Neural progenitor cell (in vitro differentiated cells): ENCODE data around the gene POP7. TPM values are rescaled to one million over a fixed set of nuclear protein-coding genes. Genes with fewer than 3 reads are reported as not detected.

ENCODE experiments used
- DNase-seq: peaks from one replicate; pipeline ENCODE4 v3.0.0-alpha.2; 2016; ENCODE audit warnings: low spot score
- H2AFZ ChIP-seq: fragments of 200-600 bp; sonication (generic); replicated peaks from 2 replicates; pipeline ENCODE4 v1.6.1; 2016; ENCODE audit warnings: antibody characterized with exemption
- H3F3A ChIP-seq: fragments of 200-600 bp; sonication (generic); 2 replicates; pipeline ENCODE4 v1.6.1; 2016; ENCODE audit warnings: antibody characterized with exemption, low read depth
- H3K27ac ChIP-seq: fragments of 200-600 bp; sonication (generic); 2 replicates; pipeline ENCODE4 v1.5.1; 2016; ENCODE audit warnings: mild to moderate bottlenecking
- H3K27me3 ChIP-seq: fragments of 200-600 bp; sonication (generic); 2 replicates; pipeline ENCODE4 v1.6.1; 2016; ENCODE audit warnings: mild to moderate bottlenecking, moderate library complexity
- H3K36me3 ChIP-seq: fragments of 200-600 bp; sonication (generic); 2 replicates; pipeline ENCODE4 v1.5.1; 2016
- H3K4me1 ChIP-seq: fragments of 200-600 bp; sonication (generic); 2 replicates; pipeline ENCODE4 v1.6.1; 2016; ENCODE audit warnings: mixed run types
- H3K4me2 ChIP-seq: fragments of 200-600 bp; sonication (generic); 2 replicates; pipeline ENCODE4 v1.6.1; 2016
- H3K4me3 ChIP-seq: fragments of 200-600 bp; sonication (generic); 2 replicates; pipeline ENCODE4 v1.5.1; 2016
- H3K79me2 ChIP-seq: fragments of 200-600 bp; sonication (generic); 2 replicates; pipeline ENCODE4 v1.6.1; 2016; ENCODE audit warnings: low read depth
- H3K9ac ChIP-seq: fragments of 200-600 bp; sonication (generic); 2 replicates; pipeline ENCODE4 v1.6.1; 2016
- H3K9me3 ChIP-seq: fragments of 200-600 bp; sonication (generic); 2 replicates; pipeline ENCODE4 v1.5.1; 2016; ENCODE audit warnings: low read depth
- H4K20me1 ChIP-seq: fragments of 200-600 bp; sonication (generic); 2 replicates; pipeline ENCODE4 v1.6.1; 2016; ENCODE audit warnings: low read depth
- H3K27ac Mint-ChIP-seq: 3 replicates; pipeline ENCODE4 v1.8.0; 2021; ENCODE audit warnings: mixed read lengths
- H3K27me3 Mint-ChIP-seq: 2 replicates; pipeline ENCODE4 v1.8.0; 2022; ENCODE audit warnings: low read depth, mild to moderate bottlenecking, inconsistent platforms, moderate library complexity, mixed read lengths; ENCODE audit not compliant: insufficient read depth
- H3K36me3 Mint-ChIP-seq: 3 replicates; pipeline ENCODE4 v1.8.0; 2021; ENCODE audit warnings: mixed read lengths
- H3K4me1 Mint-ChIP-seq: 3 replicates; pipeline ENCODE4 v1.8.0; 2021; ENCODE audit warnings: mixed read lengths
- H3K4me3 Mint-ChIP-seq: 3 replicates; pipeline ENCODE4 v1.8.0; 2021; ENCODE audit warnings: mild to moderate bottlenecking, moderate library complexity, mixed read lengths
- H3K9me3 Mint-ChIP-seq: 3 replicates; pipeline ENCODE4 v1.8.0; 2020; ENCODE audit warnings: mixed read lengths
- CTCF ChIP-seq: fragments of 200-600 bp; sonication (generic); IDR thresholded peaks from 2 replicates; pipeline ENCODE4 v1.5.1; 2017; ENCODE audit warnings: antibody characterized with exemption, mild to moderate bottlenecking
- EZH2 ChIP-seq: fragments of 200-600 bp; sonication (generic); IDR thresholded peaks from 2 replicates; pipeline ENCODE4 v1.6.1; 2017; ENCODE audit warnings: antibody characterized with exemption, mild to moderate bottlenecking, moderate library complexity
- EZH2phosphoT487 ChIP-seq: fragments of 200-600 bp; sonication (generic); IDR thresholded peaks from 2 replicates; pipeline ENCODE4 v1.6.1; 2017; ENCODE audit warnings: antibody characterized with exemption
- total RNA-seq: library from RNA; depleted of rRNA; stranded (reverse); fragments of >200 nt; gene quantifications from 2 replicates; pipeline ENCODE4 v1.2.3, GENCODE V29; 2015; ENCODE audit warnings: low replicate concordance

Gene POP7
- total RNA-seq, 1 donor from 2014 or later: 19.4 TPM

- no peak overlapping the region for H2AFZ ChIP-seq
- DNase-seq: no peak
- H3K27ac ChIP-seq: no peak overlapping the region
- H3K79me2 ChIP-seq: no peaks in the 10 kb centered on the region
- H3K36me3 Mint-ChIP-seq: no peaks in the 10 kb centered on the region
- H4K20me1 ChIP-seq: no peaks in the 10 kb centered on the region
- peaks cover 12% of the 10 kb centered on the region for H3K27me3 Mint-ChIP-seq
- H3K9me3 ChIP-seq: no peaks in the 10 kb centered on the region
- H3K4me1 ChIP-seq: no peaks in the 10 kb centered on the region
- H3K9ac ChIP-seq: no peak overlapping the region
- H3K4me3 Mint-ChIP-seq: no peak overlapping the region
- H3K4me1 Mint-ChIP-seq: no peaks in the 10 kb centered on the region
- no peak overlapping the region for H3K27ac Mint-ChIP-seq
- no peak overlapping the region for H3K4me2 ChIP-seq
- no peaks in the 10 kb centered on the region for H3K36me3 ChIP-seq
- no peak overlapping the region for H3K4me3 ChIP-seq
- H3F3A ChIP-seq: no peaks in the 10 kb centered on the region
- no peak for TF ChIP-seq CTCF
- no peak for TF ChIP-seq EZH2
- TF ChIP-seq EZH2phosphoT487: no peak
- H3K9me3 Mint-ChIP-seq: no peaks in the 10 kb centered on the region
- no peaks in the 10 kb centered on the region for H3K27me3 ChIP-seq
Measured at GRCh38 chr7:100731937-100732636, 26.2 kb downstream of the POP7 start.

- Mint-ChIP-seq H3K4me3 (no peak overlapping the region), H3K27me3 (peaks cover 6% of the 10 kb centered on the region), H3K9me3 (peaks cover 7% of the 10 kb centered on the region), H3K27ac (no peak overlapping the region), H3K36me3 (no peaks in the 10 kb centered on the region), H3K4me1 (peaks cover 3% of the 10 kb centered on the region)
- no peak overlapping the region for H2AFZ ChIP-seq
- TF ChIP-seq EZH2 (no peak), CTCF (no peak)
- H4K20me1 ChIP-seq: no peaks in the 10 kb centered on the region
- H3K27me3 ChIP-seq: no peaks in the 10 kb centered on the region
- no peaks in the 10 kb centered on the region for H3K36me3 ChIP-seq
- H3K27ac ChIP-seq: no peak overlapping the region
- H3F3A ChIP-seq: no peaks in the 10 kb centered on the region
- no peaks in the 10 kb centered on the region for H3K79me2 ChIP-seq
- H3K4me1 ChIP-seq: no peaks in the 10 kb centered on the region
- no peak overlapping the region for H3K9ac ChIP-seq
- no peak for DNase-seq
- H3K4me2 ChIP-seq: no peak overlapping the region
- H3K9me3 ChIP-seq: no peaks in the 10 kb centered on the region
- no peak overlapping the region for H3K4me3 ChIP-seq
Measured at GRCh38 chr7:100735730-100736129, 29.8 kb downstream of the POP7 start.

- no peak for TF ChIP-seq EZH2
- no peak for TF ChIP-seq CTCF
- no peak for TF ChIP-seq EZH2phosphoT487
- H3K36me3 Mint-ChIP-seq: no peaks in the 10 kb centered on the region
- H3K27me3 ChIP-seq: no peaks in the 10 kb centered on the region
- no peak overlapping the region for H3K4me2 ChIP-seq
- H3K9me3 ChIP-seq: no peaks in the 10 kb centered on the region
- peaks cover 3% of the 10 kb centered on the region for H3K4me1 Mint-ChIP-seq
- no peaks in the 10 kb centered on the region for H3K4me1 ChIP-seq
- no peaks in the 10 kb centered on the region for H4K20me1 ChIP-seq
- H3K36me3 ChIP-seq: no peaks in the 10 kb centered on the region
- DNase-seq: no peak
- H3K27ac ChIP-seq: no peak overlapping the region
- peaks cover 7% of the 10 kb centered on the region for H3K9me3 Mint-ChIP-seq
- no peak overlapping the region for H3K4me3 Mint-ChIP-seq
- H3F3A ChIP-seq: no peaks in the 10 kb centered on the region
- H3K27ac Mint-ChIP-seq: no peak overlapping the region
- H3K27me3 Mint-ChIP-seq: peaks cover 6% of the 10 kb centered on the region
- no peak overlapping the region for H2AFZ ChIP-seq
- no peaks in the 10 kb centered on the region for H3K79me2 ChIP-seq
- H3K4me3 ChIP-seq: no peak overlapping the region
- no peak overlapping the region for H3K9ac ChIP-seq
Measured at GRCh38 chr7:100736671-100737070, 30.8 kb downstream of the POP7 start.
